WERI-Rb-1 (cell line): ENCODE results near the gene GPR143.
A peak's percentile ranks its signal among the peaks of the same experiment; 100 is the strongest.

ENCODE experiments used
- DNase-seq: peaks from one replicate; pipeline ENCODE4 v3.0.0-alpha.2; 2020
- H3K27ac ChIP-seq: fragments of 250-450 bp; sonication (Bioruptor Pico); 2 replicates; pipeline ENCODE4 v1.5.1; 2020; ENCODE audit warnings: mild to moderate bottlenecking, moderate library complexity
- H3K27me3 ChIP-seq: fragments of 250-450 bp; sonication (Bioruptor Pico); 2 replicates; pipeline ENCODE4 v1.5.1; 2021; ENCODE audit warnings: mild to moderate bottlenecking, low read depth, moderate library complexity; ENCODE audit not compliant: insufficient read depth, severe bottlenecking
- H3K36me3 ChIP-seq: fragments of 250-450 bp; sonication (Bioruptor Pico); 2 replicates; pipeline ENCODE4 v1.5.1; 2020; ENCODE audit warnings: mild to moderate bottlenecking, moderate library complexity
- H3K4me3 ChIP-seq: 2 replicates; pipeline ENCODE4 v1.5.1; 2011; ENCODE audit warnings: low read depth, mild to moderate bottlenecking, control low read depth, low read length
- H3K9me3 ChIP-seq: fragments of 250-450 bp; sonication (Bioruptor Pico); 2 replicates; pipeline ENCODE4 v1.5.1; 2021; ENCODE audit warnings: mild to moderate bottlenecking, moderate library complexity; ENCODE audit not compliant: severe bottlenecking
- TF ChIP-seq, protein P1 (sequence below): IDR thresholded peaks from 2 replicates; pipeline ENCODE4 v1.5.1; 2011; ENCODE audit warnings: low read depth, mild to moderate bottlenecking, control low read depth, inconsistent platforms, low read length

The GPR143 gene

DNA sequence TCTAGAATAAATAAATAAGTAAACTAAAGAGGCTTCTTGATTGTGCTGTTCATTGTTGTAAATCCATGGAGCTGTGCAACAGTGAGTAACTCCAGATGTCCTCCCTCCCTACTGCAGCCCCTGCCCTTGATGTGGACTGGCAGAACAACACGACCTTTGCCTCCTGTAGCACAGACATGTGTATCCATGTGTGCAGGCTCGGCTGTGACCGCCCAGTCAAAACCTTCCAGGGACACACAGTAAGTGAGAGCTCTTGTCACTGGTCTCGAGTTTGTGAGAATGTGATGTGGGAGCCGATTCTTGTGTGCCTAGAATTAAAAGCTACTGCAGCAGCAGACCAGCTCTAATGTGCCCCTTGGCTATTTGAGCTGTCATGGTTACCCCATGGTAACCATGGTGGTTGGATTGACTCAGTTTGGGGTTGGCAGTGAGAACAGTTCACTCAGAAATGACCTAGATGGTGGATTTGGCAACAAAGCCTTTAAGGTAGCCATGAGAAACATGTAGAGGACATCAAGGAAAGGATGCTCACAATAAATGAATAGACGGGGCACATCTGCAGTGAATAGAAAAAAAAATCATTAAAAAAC is 60.7 kb downstream of the GPR143 start:
- Histone ChIP-seq H3K27ac (no peak overlapping the region), H3K36me3 (no peaks in the 10 kb centered on the region; the same call in 1 of the 2 replicates), H3K4me3 (no peak overlapping the region), H3K9me3 (no peaks in the 10 kb centered on the region), H3K27me3 (peaks cover 6% of the 10 kb centered on the region)
- DNase-seq, result no peak
- TF ChIP-seq, protein P1, sequence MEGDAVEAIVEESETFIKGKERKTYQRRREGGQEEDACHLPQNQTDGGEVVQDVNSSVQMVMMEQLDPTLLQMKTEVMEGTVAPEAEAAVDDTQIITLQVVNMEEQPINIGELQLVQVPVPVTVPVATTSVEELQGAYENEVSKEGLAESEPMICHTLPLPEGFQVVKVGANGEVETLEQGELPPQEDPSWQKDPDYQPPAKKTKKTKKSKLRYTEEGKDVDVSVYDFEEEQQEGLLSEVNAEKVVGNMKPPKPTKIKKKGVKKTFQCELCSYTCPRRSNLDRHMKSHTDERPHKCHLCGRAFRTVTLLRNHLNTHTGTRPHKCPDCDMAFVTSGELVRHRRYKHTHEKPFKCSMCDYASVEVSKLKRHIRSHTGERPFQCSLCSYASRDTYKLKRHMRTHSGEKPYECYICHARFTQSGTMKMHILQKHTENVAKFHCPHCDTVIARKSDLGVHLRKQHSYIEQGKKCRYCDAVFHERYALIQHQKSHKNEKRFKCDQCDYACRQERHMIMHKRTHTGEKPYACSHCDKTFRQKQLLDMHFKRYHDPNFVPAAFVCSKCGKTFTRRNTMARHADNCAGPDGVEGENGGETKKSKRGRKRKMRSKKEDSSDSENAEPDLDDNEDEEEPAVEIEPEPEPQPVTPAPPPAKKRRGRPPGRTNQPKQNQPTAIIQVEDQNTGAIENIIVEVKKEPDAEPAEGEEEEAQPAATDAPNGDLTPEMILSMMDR, result no peak

DNA sequence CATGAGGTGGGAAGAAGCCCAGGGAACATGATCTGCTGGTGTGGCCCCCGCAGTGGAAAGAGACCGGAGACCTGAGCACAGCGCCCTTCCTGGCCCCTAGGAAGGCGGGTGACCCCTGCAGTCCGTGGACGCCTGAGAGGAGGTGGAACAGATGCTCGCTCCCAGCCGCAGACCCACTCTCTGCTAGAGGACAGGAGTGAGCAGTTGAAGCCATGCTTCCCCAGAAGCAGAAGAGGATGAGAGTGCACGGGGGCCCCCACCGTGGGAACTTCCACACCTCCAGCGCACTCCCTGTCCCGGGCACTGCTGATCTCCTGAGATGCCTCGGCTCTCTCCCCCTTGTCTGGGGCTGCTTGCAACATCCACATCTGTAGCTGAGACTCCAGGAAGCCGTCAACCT is 62.2 kb downstream of the GPR143 start:
- TF ChIP-seq, protein P1, result no peak
- no peak for DNase-seq
- Histone ChIP-seq H3K4me3 (no peak overlapping the region), H3K27ac (no peak overlapping the region), H3K36me3 (no peaks in the 10 kb centered on the region), H3K9me3 (no peaks in the 10 kb centered on the region), H3K27me3 (peaks cover 9% of the 10 kb centered on the region)

DNA sequence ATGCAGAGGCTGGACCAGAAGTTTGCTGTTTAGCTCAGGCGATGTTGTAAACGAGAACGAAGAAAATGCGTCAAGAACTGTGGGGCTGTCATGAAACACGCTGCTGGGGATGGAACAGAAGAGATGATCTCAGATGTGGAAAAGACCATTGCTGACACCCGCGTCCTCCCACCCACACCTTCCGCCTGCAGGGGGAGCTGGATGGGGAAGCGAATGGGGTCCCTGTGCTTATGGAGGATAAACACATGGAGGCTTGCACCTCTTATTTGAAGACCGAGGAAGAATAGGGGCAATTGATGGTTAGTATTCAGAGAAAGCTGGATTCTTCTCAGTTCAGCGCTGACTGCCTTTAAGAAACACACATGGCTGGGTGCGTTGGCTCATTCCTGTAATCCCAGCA is 63.9 kb downstream of the GPR143 start:
- no peak for DNase-seq
- TF ChIP-seq, protein P1, result no peak
- no peak overlapping the region for H3K4me3 ChIP-seq
- H3K27ac ChIP-seq, result no peak overlapping the region
- H3K9me3 ChIP-seq, result no peaks in the 10 kb centered on the region
- peaks cover 8% of the 10 kb centered on the region for H3K27me3 ChIP-seq
- H3K36me3 ChIP-seq, result no peaks in the 10 kb centered on the region

DNA sequence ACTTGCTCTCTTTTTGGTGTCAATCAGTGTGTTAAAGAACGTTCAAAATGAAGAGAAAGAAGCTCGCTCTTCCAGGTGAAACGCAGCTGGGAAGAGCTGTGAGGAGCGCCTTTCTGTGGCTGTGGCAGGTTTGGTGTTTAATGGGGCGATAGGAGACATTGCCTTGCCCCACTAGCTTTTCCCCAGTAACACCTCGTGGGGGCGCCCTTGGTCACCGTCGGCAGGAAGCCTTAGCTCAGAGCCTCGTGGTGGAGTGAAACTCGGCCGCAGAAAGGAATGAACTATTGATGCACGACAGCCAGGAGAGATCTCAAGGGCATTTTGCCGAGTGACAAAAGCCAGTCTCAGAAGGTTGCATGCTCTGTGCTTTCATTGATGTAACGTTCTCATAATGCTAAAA is 65.1 kb downstream of the GPR143 start:
- TF ChIP-seq, protein P1, result 0 out of 2 replicates have a peak, but pooled peaks have one; percentile 10
- H3K4me3 ChIP-seq, result no peak overlapping the region
- DNase-seq, result no peak
- no peaks in the 10 kb centered on the region for H3K36me3 ChIP-seq
- H3K27ac ChIP-seq, result no peak overlapping the region
- peaks cover 8% of the 10 kb centered on the region for H3K27me3 ChIP-seq
- no peaks in the 10 kb centered on the region for H3K9me3 ChIP-seq

DNA sequence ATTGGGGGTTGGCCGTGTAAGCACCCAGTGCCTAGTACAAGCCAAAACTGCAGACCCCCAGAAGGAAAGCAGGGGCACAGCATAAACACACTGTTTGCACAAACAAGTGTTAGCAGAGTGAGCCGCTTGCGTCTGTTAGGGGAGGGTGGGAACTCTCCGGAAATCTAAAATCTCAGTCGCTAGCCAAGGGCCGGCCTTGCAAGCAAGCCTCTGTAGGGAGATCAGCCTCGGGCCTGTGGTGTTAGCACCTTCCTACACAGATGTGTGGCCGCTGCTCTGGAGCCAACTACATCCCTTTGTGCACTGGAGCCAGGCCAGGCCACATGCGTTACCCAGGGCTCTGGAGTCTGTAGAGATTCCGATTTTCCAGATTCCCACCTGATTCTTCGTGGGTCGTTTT is 67.1 kb downstream of the GPR143 start:
- no peaks in the 10 kb centered on the region for H3K36me3 ChIP-seq
- peaks cover 8% of the 10 kb centered on the region for H3K27me3 ChIP-seq
- TF ChIP-seq, protein P1, result no peak
- DNase-seq, result no peak
- H3K4me3 ChIP-seq, result no peak overlapping the region
- H3K27ac ChIP-seq, result no peak overlapping the region
- no peaks in the 10 kb centered on the region for H3K9me3 ChIP-seq
